ENCODE data around the gene PTPRT. TPM values are rescaled to one million over a fixed set of nuclear protein-coding genes. Genes with fewer than 3 reads are reported as not detected.
A peak's percentile ranks its signal among the peaks of the same experiment; 100 is the strongest.

PTPRT gene
- total and polyA plus RNA-seq, 2 of the 13 experiments (the other 11 are each of a cell fraction or from before 2014, with no cell fraction given) = under 0.01 to 0.09 TPM

- no peak for TF ChIP-seq MLXIP (CRISPR knock-in tag; IDR thresholded peaks at IDR 0.05; ENCODE audit: borderline replicate concordance)
- peak; percentile 100 for TF ChIP-seq MNT (IDR thresholded peaks at IDR 0.05)
- 0 out of 2 replicates have a peak, but pooled peaks have one; percentile 2 for TF ChIP-seq CREB1 (IDR thresholded peaks at IDR 0.05)
- no peak for TF ChIP-seq CREB1 (CRISPR knock-in tag; IDR thresholded peaks at IDR 0.05)
- no peak for TF ChIP-seq NFATC3 (CRISPR knock-in tag; IDR thresholded peaks at IDR 0.05)
- no peak for TF ChIP-seq ZNF367 (CRISPR knock-in tag; IDR thresholded peaks at IDR 0.05; ENCODE audit: borderline replicate concordance)
- TF ChIP-seq ZBTB46 (CRISPR knock-in tag; IDR thresholded peaks at IDR 0.05; ENCODE audit: borderline replicate concordance) = no peak
- no peak for TF ChIP-seq ZFYVE20 (CRISPR knock-in tag; IDR thresholded peaks at IDR 0.05; ENCODE audit: borderline replicate concordance, low read depth)
- no peak for TF ChIP-seq ZNF234 (CRISPR knock-in tag; conservative IDR thresholded peaks at IDR 0.05)
- no peak for TF ChIP-seq HMGXB3 (CRISPR knock-in tag; IDR thresholded peaks at IDR 0.05; ENCODE audit: borderline replicate concordance)
Observed at GRCh38 chr20:42611423-42611822, 578.3 kb downstream of the PTPRT start (continued).
